T-helper 2 cell treated with Interferon-gamma antibody and Interleukin-4, amounts not matched to agents 5 μg/mL and 100 μg/mL, for 36 hours (primary cell): Measurements from ENCODE around the gene ESRRB.
"Not testable (repeated sequence)": the region's sequence is repeated elsewhere in the genome, so short reads cannot be mapped to it uniquely, and the experiment has no call there.

ENCODE experiments used
- DNase-seq: peaks from one replicate; pipeline ENCODE4 v3.0.0; 2021; ENCODE audit warnings: low spot score
- H3K27ac Mint-ChIP-seq: one replicate; pipeline ENCODE4 v1.8.0; 2021; ENCODE audit warnings: mild to moderate bottlenecking, mixed read lengths
- H3K27me3 Mint-ChIP-seq: one replicate; pipeline ENCODE4 v1.8.0; 2021; ENCODE audit warnings: low read depth, mixed read lengths
- H3K36me3 Mint-ChIP-seq: one replicate; pipeline ENCODE4 v1.8.0; 2021; ENCODE audit warnings: low read depth, mixed read lengths
- H3K4me1 Mint-ChIP-seq: one replicate; pipeline ENCODE4 v1.8.0; 2021; ENCODE audit warnings: low read depth, mixed read lengths
- H3K4me3 Mint-ChIP-seq: one replicate; pipeline ENCODE4 v1.8.0; 2022; ENCODE audit warnings: mild to moderate bottlenecking, moderate library complexity, mixed read lengths
- H3K9me3 Mint-ChIP-seq: one replicate; pipeline ENCODE4 v1.8.0; 2021; ENCODE audit warnings: mixed read lengths

ESRRB gene

GRCh38 chr14:76516884-76517283 lies 140.9 kb downstream of the ESRRB start:
- H3K4me1 Mint-ChIP-seq = no peaks in the 10 kb centered on the region
- H3K27ac Mint-ChIP-seq = no peak overlapping the region
- DNase-seq = no peak
- no peak overlapping the region for H3K4me3 Mint-ChIP-seq
- H3K27me3 Mint-ChIP-seq = peaks cover 8% of the 10 kb centered on the region
- no peaks in the 10 kb centered on the region for H3K9me3 Mint-ChIP-seq
- no peaks in the 10 kb centered on the region for H3K36me3 Mint-ChIP-seq

- no peak for DNase-seq
- Mint-ChIP-seq H3K4me1 (no peaks in the 10 kb centered on the region), H3K36me3 (no peaks in the 10 kb centered on the region), H3K27me3 (peaks cover 9% of the 10 kb centered on the region), H3K4me3 (no peak overlapping the region), H3K27ac (no peak overlapping the region), H3K9me3 (no peaks in the 10 kb centered on the region)
Measured at GRCh38 chr14:76518366-76518765, 142.4 kb downstream of the ESRRB start.

- Mint-ChIP-seq H3K36me3 (no peaks in the 10 kb centered on the region), H3K4me3 (no peak overlapping the region), H3K27me3 (peaks cover 7% of the 10 kb centered on the region), H3K27ac (no peak overlapping the region), H3K9me3 (no peaks in the 10 kb centered on the region), H3K4me1 (no peaks in the 10 kb centered on the region)
- no peak for DNase-seq
Measured at GRCh38 chr14:76525106-76525821, 149.3 kb downstream of the ESRRB start.

- Mint-ChIP-seq H3K27me3 (no peaks in the 10 kb centered on the region), H3K9me3 (no peaks in the 10 kb centered on the region), H3K27ac (no peak overlapping the region), H3K4me1 (no peaks in the 10 kb centered on the region), H3K36me3 (no peaks in the 10 kb centered on the region), H3K4me3 (no peak overlapping the region)
- no peak for DNase-seq
Measured at GRCh38 chr14:76531085-76531484, 155.1 kb downstream of the ESRRB start.

GRCh38 chr14:76531821-76532318 lies 155.9 kb downstream of the ESRRB start:
- Mint-ChIP-seq H3K27ac (no peak overlapping the region), H3K4me1 (no peaks in the 10 kb centered on the region), H3K9me3 (no peaks in the 10 kb centered on the region), H3K4me3 (no peak overlapping the region), H3K36me3 (no peaks in the 10 kb centered on the region), H3K27me3 (no peaks in the 10 kb centered on the region)
- DNase-seq = no peak

- H3K9me3 Mint-ChIP-seq, DNase-seq, H3K4me3 Mint-ChIP-seq, H3K27ac Mint-ChIP-seq, H3K4me1 Mint-ChIP-seq, H3K27me3 Mint-ChIP-seq, H3K36me3 Mint-ChIP-seq: not testable (repeated sequence)
Measured at GRCh38 chr14:76536636-76537035, 160.7 kb downstream of the ESRRB start.

- no peaks in the 10 kb centered on the region for H3K9me3 Mint-ChIP-seq
- H3K4me1 Mint-ChIP-seq = no peaks in the 10 kb centered on the region
- H3K27me3 Mint-ChIP-seq = peaks cover 3% of the 10 kb centered on the region
- DNase-seq = no peak
- H3K4me3 Mint-ChIP-seq = no peak overlapping the region
- H3K36me3 Mint-ChIP-seq = no peaks in the 10 kb centered on the region
- no peak overlapping the region for H3K27ac Mint-ChIP-seq
Measured at GRCh38 chr14:76537906-76538647, 162.1 kb downstream of the ESRRB start.

- Mint-ChIP-seq H3K27ac (no peak overlapping the region), H3K9me3 (no peaks in the 10 kb centered on the region), H3K4me3 (no peak overlapping the region), H3K27me3 (peaks cover 3% of the 10 kb centered on the region), H3K4me1 (no peaks in the 10 kb centered on the region), H3K36me3 (no peaks in the 10 kb centered on the region)
- DNase-seq = no peak
Measured at GRCh38 chr14:76538648-76539008, 162.7 kb downstream of the ESRRB start.

DNA sequence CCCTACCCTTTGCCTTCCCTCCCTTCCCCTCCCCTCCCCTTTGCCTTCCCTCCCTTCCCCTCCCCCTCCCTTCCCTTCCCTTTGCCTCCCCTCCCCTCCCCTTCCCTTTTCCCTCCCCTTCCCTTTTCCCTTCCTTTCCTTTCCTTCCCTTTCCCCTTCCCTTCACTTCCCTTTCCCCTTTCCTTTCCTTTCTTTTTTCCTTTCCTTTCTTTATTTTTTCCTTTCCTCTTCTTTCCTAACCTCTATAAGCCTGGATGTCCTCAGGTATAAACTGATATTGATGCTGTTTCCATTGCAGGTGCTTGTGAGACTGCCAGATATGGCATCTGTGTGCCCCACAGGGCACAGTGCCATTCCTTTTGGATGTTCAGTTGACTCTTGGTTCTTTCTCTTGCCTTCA lies 163.2 kb downstream of the ESRRB start:
- Mint-ChIP-seq H3K27ac (no peak overlapping the region), H3K9me3 (no peaks in the 10 kb centered on the region), H3K36me3 (no peaks in the 10 kb centered on the region), H3K4me1 (no peaks in the 10 kb centered on the region), H3K4me3 (no peak overlapping the region), H3K27me3 (peaks cover 3% of the 10 kb centered on the region)
- no peak for DNase-seq

DNA sequence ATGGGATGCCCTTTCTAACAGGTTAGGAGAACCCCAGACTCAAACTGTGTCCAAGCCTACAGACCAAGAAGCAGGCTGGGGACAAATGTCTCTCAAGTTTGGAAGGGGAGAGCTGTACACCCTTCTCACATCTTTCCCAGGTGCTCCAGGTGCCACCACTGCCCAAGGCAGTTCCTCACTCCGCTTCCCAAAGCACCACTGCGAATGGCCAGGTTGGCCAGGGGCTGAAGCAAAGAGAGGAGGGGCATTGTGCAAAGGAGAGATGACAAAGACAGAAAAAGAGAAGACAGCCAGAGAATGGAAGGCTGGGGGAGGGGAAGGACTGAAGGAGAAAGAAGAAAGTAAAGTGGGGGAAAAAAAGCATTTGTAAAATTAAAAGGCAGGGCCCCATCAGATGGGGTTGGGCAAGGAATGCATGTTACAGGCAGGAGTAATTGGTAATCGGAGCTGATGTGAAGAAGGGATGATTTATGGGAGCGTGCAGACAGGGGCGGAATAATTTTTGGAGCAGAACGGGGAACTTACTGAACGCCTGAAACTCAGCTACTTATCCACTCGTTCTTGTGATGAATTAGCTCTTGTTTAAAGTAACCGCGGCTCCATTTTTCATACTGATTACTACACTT lies 165.8 kb downstream of the ESRRB start:
- Mint-ChIP-seq H3K27ac (no peak overlapping the region), H3K9me3 (no peaks in the 10 kb centered on the region), H3K36me3 (no peaks in the 10 kb centered on the region), H3K27me3 (peaks cover 3% of the 10 kb centered on the region), H3K4me1 (no peaks in the 10 kb centered on the region), H3K4me3 (no peak overlapping the region)
- no peak for DNase-seq

- Mint-ChIP-seq H3K27ac (no peak overlapping the region), H3K9me3 (no peaks in the 10 kb centered on the region), H3K27me3 (no peaks in the 10 kb centered on the region), H3K4me3 (no peak overlapping the region), H3K4me1 (no peaks in the 10 kb centered on the region), H3K36me3 (no peaks in the 10 kb centered on the region)
- DNase-seq = no peak
Measured at GRCh38 chr14:76546426-76547221, 170.7 kb downstream of the ESRRB start.

GRCh38 chr14:76547831-76548230 lies 171.9 kb downstream of the ESRRB start:
- Mint-ChIP-seq H3K9me3 (no peaks in the 10 kb centered on the region), H3K27ac (no peak overlapping the region), H3K27me3 (no peaks in the 10 kb centered on the region), H3K4me3 (no peak overlapping the region), H3K4me1 (no peaks in the 10 kb centered on the region), H3K36me3 (no peaks in the 10 kb centered on the region)
- DNase-seq = no peak

GRCh38 chr14:76550534-76550933 lies 174.6 kb downstream of the ESRRB start:
- no peaks in the 10 kb centered on the region for H3K36me3 Mint-ChIP-seq
- H3K27me3 Mint-ChIP-seq = no peaks in the 10 kb centered on the region
- H3K27ac Mint-ChIP-seq = no peak overlapping the region
- H3K4me1 Mint-ChIP-seq = no peaks in the 10 kb centered on the region
- no peak for DNase-seq
- H3K9me3 Mint-ChIP-seq = no peaks in the 10 kb centered on the region
- H3K4me3 Mint-ChIP-seq = no peak overlapping the region

GRCh38 chr14:76551116-76551515 lies 175.2 kb downstream of the ESRRB start:
- H3K27me3 Mint-ChIP-seq = no peaks in the 10 kb centered on the region
- H3K4me1 Mint-ChIP-seq = no peaks in the 10 kb centered on the region
- H3K9me3 Mint-ChIP-seq = no peaks in the 10 kb centered on the region
- H3K36me3 Mint-ChIP-seq = no peaks in the 10 kb centered on the region
- H3K27ac Mint-ChIP-seq = no peak overlapping the region
- no peak overlapping the region for H3K4me3 Mint-ChIP-seq
- DNase-seq = no peak
